GM19025 (cell line): ENCODE data around the gene DDX25.

ENCODE experiments used
- ATAC-seq: cut with Tn5 transposase; IDR thresholded peaks from one replicate; pipeline ENCODE4 v1.9.1; 2021; ENCODE audit warnings: mild to moderate bottlenecking, low read depth, moderate library complexity; ENCODE audit not compliant: unreplicated experiment

The DDX25 gene

DNA sequence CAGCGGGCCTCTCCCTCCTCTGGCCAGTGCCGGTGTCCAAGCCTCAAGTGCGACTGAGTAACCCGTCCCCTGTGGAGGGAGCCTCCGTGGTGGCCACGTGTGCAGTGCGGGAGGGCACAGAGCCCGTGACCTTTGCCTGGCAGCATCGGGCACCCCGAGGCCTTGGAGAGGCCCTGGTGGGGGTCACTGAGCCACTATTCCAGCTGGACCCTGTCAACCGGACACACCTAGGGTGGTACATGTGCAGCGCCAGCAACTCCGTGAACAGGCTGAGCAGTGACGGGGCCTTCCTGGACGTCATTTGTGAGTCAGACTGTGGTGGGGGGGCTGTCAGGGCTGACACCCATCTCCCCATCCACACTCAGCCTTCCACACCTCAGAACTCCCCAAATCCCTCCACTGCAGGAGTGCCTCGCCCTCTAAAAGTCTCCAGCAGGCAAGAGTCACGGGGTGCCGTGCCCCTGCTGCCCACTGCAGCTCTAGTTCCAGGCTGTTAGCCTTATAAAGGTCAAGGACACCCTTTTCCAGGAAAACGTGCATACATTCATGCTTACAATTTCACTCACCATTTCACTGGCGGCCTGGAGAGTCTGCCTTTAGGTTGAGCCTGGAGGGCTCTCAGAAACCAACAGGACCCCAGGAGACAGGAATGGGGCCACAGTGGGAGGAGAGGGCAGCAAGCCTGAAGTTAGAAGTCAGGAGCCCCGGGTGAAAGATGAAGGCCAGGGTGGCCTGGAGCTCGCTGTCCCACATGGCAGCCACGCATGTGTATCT is 44.2 kb downstream of the DDX25 start:
- no peak for ATAC-seq

DNA sequence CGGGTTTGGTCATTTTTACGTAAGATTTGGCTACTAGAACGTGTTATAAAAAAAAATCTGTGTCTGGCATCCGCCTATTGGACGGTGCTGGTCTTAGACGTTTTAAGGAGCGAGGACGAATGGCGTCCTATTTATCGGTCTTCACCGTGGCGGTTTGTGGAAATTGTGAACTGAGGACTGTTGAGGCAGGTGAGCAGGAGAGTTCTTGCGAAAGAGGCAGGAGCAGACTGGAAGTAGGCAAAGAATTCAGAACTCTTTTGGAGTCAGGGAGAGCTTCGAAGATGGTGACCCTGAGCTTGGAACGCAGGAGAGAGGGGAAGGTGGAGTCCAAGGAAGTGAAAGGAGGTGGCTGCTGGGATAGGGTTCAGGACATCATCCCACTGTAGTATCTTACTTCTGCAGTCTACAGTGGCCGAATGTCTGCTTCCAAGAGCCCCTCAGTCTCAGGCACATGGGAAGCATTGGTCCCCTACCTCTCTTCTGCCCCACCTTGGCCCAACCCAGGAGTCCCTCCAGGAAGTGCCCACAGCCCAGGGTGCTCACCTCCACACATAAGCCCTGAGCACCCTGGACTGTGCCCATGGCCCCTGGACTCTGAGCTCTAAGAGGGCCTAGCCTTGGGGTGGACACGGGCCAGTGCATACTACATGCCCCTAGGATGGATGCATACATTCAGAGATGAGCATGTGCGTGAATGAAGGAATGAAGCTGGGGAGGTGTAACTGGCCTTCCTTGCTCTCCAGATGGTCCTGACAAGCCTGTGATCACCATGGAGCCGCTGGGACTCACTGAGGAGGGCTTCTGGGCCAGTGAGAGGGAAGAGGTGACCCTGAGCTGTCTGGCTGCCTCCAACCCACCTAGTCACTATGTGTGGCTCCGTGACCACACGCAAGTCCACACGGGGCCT is 45.2 kb downstream of the DDX25 start:
- ATAC-seq: no peak

DNA sequence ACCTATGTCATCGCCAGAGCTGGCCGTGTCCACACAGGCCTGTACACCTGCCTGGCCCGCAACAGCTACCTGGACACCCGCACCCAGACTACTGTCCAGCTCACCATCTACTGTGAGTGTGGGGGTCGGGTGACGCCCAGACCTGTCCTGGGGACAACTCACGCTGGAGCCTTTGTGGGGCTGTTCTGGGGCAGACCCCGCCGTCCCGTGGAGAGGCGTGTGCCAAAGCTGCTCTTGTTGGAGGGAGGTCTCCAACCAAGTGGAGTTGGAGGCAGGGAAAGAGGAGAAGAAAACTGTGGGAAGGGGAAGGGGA is 45.8 kb downstream of the DDX25 start:
- ATAC-seq: no peak

DNA sequence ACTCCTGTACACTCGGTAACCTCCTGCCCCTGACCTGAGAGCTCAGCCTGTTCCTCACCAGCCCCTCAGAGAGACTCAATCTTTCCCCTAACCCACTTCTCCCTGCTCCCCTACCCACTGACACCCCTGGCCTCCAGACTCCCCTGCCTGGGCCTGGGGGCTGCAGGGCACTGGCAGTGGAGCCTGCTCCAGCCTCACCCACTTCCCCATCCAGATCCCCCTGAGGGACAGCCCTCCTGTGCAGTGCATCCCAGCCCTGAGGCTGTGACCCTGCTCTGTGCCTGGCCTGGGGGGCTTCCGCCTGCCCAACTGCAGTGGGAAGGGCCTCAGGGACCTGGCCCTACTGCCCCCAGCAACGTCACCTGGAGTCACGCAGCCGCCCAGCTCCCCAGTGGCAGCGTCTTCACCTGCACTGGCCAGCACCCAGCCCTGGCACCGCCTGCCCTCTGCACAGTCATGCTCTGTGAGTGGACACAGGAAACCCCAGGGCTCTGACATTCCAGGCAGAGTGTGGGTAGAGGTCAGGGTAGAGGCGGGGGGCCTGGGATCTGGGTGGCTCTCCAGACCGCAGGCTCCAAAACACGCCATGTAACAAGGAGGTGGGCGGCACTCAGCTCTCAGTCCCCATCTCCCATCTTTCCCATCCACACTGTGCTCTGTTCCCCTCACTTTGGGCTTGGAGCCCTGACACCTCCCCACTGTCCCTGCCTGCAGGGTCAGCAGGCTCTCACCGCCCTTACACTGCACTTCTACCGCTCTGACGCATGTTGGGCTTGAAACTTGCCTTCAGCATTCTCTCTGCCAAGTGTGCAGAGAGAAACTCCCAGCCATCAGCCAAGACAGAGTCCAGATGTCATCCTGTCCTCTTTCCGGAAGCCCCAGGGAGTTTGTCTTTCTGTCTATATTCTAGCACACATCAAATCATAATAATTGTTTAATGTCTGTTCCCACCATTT is 46.7 kb downstream of the DDX25 start:
- ATAC-seq: no peak

DNA sequence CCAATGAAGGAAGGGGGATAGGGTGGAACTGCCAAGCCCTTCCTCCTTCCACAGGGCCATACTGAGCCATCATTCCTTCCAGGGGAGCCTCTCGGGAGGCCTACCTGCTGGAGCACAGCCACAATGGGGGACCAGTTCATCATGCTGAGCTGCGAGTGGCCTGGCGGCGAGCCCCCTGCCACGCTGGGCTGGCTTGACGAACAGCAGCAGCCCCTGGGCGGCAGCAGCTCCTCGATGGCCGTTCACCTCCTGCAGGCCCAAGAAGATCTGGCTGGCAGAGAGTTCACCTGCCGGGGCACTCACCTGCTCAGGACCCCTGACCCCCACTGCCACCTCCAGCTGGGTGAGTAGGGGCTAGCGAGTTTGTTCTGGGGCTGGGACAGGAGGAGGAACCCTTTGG is 47.4 kb downstream of the DDX25 start:
- ATAC-seq: no peak

DNA sequence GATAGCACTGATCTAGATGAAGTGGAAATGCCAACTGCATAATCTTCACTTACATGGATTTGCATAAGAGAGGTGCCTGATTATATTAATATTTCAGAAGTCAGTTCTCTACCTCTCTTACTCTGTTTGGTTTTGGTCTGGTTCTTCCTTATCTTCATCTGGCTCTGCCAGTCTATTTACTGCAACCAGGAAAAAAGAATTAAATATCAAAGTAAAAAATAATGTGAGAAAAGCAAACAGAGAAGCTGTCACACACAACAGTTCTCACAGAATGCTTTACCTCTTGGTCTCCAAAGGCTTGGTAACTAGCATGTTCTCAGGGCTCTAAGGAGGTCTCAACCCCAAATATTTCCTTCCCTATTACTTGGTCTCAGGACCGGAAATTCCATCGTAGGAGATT is 48.3 kb downstream of the DDX25 start:
- ATAC-seq: no peak

DNA sequence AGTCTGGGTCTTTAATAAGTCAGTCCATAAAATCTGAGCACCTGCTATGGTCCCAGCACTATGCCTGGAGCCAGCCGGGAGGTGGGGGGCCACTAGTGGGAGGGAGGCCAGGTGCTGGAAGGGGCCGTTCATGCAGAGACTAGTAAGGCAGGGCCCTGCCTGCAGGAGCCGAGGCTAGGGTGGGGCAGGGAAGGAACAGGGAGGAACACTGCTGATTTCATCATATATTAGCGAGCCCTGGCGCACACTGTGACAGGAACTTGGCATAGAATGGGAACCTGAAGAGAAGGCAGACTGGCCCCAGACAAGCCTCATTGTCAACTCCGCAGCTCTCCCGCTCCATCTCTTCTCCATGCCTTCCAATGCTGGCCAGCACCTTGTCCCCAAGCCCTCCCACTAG is 48.7 kb downstream of the DDX25 start:
- no peak for ATAC-seq

DNA sequence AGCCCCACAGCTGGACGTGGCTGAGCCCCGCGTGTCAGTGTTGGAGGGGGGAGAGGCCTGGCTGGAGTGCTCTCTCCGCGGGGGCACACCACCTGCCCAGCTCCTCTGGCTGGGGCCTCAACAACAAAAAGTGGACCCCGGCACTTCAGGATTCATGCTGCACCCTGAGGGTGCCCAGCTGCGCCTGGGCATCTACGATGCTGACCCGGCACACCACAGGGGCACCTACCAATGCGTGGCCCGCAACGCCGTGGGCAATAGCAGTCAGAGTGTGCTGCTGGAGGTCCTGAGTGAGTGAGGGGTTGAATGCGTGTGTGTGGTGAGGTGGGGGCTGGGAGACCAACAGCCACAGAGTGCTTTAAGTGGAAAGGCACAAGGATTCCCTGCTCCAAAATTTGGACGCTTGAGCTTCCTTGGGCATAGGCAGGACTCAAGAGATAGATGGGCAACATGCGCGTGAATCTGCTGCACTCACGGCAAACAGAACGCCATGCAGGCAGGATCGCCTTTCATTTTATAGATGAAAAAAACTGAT is 49.2 kb downstream of the DDX25 start:
- ATAC-seq: no peak

DNA sequence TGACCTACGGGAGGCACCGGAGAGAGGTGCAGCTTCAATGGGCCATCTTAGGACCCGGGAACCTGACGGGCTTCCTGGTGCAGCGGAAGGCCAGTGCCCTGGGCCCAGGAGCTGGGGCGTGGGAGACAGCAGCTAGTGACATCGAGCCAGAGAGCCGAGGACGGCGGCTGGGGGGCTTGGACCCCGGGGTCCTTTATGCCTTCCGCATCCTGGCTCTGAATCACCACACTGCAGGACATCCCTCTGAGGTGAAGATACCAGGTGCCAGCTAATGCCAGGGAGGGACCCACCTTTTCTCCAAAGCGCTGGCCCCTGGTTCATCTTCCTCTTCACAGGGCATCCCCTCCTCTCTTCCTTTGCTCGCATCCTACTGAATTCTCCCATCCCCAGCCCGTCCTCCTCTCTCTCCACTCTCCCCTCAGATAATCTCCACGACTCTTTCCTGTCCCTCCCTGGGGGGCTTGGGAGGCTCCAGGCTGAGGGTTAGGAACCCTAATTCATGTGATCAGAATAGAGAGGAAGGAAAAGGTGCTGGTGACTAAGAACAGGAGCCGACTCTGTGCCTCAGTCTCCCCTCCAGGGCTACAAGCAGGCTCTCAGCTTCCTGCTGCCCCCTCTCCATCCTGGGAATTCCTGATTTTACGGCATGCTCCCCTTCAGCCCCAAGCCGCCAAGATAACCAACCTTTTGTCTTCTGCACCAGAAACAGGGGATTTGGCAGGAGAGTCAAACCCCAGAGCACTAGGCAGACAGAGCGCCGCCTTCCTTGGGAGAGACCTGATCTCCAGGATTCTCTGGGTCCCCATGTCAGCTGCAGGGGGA is 50.0 kb downstream of the DDX25 start:
- no peak for ATAC-seq

DNA sequence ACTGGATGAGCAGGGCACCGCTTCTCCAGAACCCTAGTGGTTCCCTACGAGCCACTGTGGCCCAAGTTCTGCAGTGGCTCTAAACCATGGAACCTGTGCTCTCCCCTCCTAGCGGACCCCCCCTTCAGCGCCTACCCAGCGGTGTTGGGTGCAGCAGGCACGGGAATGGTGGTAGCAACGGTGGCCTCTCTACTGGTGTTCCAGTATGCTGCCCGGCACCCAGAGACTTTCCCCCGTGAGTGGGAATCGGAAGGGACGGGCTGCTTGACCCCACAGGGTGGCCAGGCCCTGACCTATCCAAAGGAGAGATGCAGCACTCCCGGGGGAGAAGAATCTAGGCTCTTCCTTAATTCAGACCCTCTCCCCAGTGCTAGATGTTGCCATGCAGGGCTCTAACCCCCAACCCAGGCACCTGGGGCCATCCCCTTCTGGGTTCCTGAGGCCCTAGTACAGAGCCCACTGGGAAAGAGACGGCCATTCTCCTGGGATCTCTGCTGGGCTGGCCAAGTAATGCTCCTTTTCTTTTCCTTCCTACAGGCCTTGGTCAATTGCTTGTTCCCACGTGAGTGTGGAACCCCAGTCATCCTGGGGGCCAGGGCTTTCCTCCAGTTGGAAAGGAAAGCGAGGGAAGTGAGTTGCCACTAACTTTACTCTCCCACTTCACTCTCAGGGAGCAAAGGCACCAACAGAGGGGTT is 50.8 kb downstream of the DDX25 start:
- ATAC-seq: no peak

DNA sequence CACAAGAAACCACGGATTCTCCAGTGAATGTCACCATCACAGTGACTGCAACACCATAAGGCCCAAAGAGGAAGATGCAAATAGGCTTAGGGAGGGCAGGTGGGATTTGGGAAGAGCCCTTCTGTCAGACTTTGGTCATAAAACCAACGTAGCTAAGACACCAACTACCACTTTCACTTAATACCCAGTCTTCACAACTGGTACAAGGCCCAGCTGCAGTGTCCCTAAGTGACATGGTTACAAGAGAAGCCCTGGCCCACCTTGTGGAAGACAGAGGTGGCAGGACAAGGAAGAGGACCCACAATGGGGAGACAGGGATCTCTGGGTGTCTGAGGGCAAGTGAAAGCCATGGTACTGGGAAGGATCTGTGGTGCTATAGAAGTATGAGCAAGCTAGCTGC is 51.5 kb downstream of the DDX25 start:
- no peak for ATAC-seq

DNA sequence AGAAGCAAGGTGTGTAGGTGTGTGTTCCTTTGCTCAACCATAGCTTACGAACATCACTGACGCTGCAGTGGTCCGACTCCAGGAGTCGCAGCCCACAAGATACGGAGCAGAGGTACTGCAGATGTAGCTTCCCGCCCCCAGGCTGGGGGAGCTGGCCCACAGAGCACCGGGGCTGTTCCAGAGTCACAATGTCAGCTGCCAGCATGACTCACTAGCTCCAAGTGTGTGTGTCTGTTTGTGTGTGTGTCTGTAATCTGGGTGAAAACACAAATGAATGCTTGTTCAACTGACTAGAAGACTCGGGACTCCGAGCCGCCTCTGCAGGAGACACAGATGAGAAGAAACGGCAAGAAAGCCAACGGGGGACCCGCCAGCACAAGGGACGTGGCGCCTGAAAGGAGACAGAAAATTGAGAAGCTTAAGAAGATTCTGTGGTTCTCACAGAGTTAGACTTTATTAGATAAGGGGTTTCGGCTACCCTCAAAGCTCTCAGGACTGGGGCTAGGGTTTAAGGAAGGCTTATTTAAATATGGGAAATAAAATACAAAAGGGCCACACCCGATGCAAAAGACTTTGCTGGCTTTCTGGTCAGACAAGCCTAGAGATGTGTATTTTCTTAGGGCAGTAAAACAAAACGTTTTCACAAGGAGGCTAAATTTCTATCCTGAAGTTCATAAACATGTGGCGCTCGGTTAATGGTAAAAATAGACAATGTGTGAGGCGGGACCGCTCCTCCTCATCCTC is 52.3 kb downstream of the DDX25 start:
- ATAC-seq: no peak

DNA sequence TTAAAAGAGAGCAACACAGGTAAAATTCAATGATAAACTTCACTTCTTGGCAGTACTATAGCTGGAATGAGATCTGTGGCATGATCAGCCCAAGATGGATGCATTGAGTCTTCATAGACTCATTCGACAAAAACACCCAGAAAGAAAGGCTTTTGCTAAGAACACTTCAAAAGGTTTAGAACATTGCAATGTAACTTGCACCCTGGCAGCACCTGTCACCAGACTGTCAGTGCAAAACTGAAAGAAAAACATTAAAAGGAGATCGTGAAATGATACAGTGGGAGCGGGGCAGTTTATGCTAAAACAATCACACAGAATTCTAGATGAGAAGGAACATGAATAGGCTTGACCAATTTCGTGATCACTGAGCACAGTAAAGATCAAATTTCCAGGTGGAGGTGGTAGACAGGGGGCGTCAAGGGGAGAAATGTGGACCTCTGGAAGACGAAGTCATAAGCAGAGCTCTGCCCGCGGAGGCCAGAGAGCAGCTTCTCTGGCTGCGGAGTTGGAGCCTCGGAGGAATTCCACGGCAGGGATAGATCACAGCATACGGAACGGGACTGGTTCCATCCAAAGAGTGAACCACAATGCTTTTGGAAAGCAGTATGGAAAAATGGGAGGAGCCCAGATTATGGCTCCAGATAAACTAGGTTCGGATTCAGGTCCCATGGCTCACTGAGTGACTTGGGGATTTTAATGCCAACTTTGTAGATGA is 53.5 kb downstream of the DDX25 start:
- no peak for ATAC-seq

DNA sequence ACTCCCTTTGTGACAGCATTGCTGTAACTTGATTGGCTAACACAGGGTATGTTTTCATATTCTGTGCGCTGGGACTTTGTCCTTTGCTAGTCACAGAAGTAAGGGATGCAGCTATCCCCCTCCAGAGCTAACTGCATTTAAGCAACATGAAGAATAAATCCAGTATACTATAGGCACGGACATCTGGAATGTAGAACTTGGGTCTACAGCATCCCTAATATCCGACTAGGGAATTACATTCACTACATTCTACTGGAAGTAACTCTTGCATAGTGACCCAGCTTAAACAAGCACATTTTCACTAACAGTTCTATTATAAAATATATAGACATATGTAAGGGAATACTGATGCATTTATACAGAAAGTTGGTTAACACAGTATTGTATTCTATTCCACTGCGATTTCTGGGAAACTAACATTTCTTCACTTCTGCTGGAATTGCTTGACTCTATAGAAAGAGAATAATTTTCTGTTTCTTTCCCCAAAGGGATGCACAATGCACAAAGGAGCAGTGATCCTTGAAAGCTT is 54.6 kb downstream of the DDX25 start:
- no peak for ATAC-seq

DNA sequence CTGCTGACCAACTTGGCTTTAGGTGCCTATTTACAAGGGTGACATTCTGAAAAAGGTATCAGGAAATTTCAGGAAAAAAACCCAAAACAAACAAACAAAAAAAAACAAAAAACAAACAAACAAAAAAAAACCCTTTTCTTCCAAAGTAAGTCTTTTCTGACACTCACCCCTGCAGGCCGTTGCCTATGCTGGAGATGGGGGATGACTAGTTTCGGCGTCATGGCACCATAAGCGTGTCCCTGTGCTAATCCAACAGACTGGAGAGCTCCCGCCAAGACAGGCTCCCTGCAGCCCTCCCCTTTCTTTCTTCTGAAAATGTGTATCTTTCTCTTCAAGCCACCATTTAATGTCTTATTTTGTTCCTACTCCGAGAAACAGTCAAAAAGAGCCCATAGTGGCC is 55.2 kb downstream of the DDX25 start:
- no peak for ATAC-seq

DNA sequence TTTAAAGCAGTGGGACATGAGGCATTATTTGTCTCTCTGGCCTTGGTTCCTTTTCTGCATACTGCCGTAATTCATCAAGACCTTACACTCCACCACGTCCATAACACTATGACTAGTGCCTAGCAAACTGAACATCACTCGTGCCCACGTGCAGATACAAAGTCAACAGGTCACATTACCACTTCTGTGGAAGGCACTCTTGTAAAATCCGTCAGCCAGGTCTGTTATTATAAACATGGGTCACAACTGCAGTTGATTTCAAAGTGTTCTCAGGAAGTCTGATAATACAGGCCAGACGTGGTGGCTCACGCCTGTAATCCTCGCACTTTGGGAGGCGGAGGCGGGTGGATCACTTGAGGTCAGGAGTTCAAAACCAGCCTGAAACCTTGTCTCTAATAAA is 55.6 kb downstream of the DDX25 start:
- ATAC-seq: no peak

DNA sequence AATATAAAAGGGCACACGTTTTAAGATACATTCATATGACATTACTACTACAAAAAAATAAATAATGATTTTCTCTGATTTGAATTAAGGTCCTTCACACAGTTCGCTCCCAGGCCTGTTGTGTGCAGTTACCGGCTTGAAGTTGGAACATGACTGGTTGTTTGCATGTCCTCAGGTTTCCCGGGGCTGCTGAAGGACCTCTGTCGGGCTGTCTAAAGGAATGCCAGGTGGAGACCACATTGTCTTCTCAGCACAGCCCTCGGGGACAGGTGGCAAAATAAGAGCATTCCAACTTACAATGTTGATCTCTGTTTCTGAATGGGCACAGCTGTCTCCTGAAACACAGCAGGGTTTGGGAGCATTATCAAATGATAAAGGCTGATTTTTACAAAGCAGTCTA is 56.5 kb downstream of the DDX25 start:
- no peak for ATAC-seq

DNA sequence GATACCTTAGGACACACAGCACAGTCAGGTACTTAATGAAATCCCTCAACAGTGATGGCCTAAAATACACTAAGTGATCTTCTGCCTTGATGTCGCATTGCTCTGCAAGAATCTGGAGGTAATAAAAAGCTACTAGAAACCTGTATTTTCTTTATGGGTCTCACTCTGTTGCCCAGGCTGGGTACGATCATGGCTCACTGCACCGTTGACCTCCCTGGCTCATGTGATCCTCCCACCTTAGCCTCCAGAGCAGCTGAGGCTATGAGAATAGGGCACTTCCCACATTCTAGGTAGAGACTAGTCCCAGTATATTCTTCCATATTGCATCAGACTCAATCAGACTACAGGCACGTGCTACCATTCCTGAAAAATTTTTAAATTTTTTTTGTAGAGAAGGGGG is 63.2 kb downstream of the DDX25 start:
- ATAC-seq: no peak
